Measurements from ENCODE around the gene IFT88. TPM values are rescaled to one million over a fixed set of nuclear protein-coding genes. Genes with fewer than 3 reads are reported as not detected.

Gene IFT88
- total and polyA plus RNA-seq, 2 of the 8 experiments (the other 6 are each of a cell fraction or from before 2014, with no cell fraction given) = 1.7 to 5.8 TPM

DNA sequence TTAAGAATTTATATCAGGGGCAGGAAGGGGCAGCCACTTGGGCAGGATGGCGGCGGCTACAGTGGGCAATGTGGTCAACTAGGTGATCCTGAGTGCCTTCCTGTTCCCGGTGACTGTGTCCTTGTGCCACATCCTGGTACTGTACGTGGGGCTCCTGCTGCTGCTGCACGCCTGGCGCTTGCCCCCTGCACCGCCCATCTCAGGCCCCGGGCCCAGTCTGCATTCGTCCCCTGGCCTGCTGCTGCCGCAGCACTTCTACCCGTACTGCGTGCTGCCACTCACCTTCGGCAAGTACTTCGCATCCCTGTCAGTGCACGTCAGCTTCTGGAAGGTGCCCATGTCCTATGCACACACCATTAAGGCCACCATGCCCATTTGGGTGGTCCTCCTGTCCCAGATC lies 40.1 kb downstream of the IFT88 start:
- Histone ChIP-seq H3K79me2 (ENCODE audit: control insufficient read depth in 1 of 2, insufficient read depth in 2 of 2, low read length in 2 of 2) (no peaks in the 10 kb centered on the region), H2BK20ac (ENCODE audit: low read length) (no peak overlapping the region), H3K23me2 (ENCODE audit: low read depth, low read length) (no peaks in the 10 kb centered on the region), H2AK5ac (ENCODE audit: low read depth, low read length) (no peak overlapping the region), H3K14ac (ENCODE audit: insufficient read length) (no peak overlapping the region), H2BK120ac (replicated peaks; ENCODE audit: low read depth, low read length) (no peak overlapping the region), H3K56ac (replicated peaks; ENCODE audit: insufficient read length, low read depth, low read length) (no peak overlapping the region), H4K20me1 (replicated peaks in 1 of 2; ENCODE audit: control insufficient read depth in 1 of 2, insufficient read depth in 2 of 2, low read length in 2 of 2) (no peaks in the 10 kb centered on the region), H3K18ac (ENCODE audit: extremely low read depth, low read length) (no peak overlapping the region), H2BK12ac (ENCODE audit: low read depth, low read length) (no peak overlapping the region), H3K4me1 (replicated peaks in 1 of 4; ENCODE audit: control insufficient read depth in 3 of 4, insufficient read depth in 4 of 4, low read length in 3 of 4) (peaks cover 0 to 5% (median 0%) of the 10 kb centered on the region in 4 experiments; a peak in 1 of 7 replicates), H3K79me1 (ENCODE audit: low read depth, low read length) (no peaks in the 10 kb centered on the region), H3K23ac (ENCODE audit: insufficient read length) (no peak overlapping the region), H2BK15ac (ENCODE audit: low read length) (no peak overlapping the region), H4K5ac (ENCODE audit: insufficient read length, low read depth, low read length) (no peak overlapping the region), H3K4ac (replicated peaks; ENCODE audit: insufficient read length, low read depth, low read length) (no peak overlapping the region), H3K9me3 (ENCODE audit: insufficient read depth in 2 of 2, low read depth in 1 of 2, low read length in 1 of 2) (no peaks in the 10 kb centered on the region), H2AFZ (ENCODE audit: low read length) (no peak overlapping the region), H4K91ac (replicated peaks; ENCODE audit: insufficient read length, low read length) (no peak overlapping the region), H3K9ac (replicated peaks in 1 of 4; ENCODE audit: extremely low read depth in 1 of 4, low read depth in 3 of 4, low read length in 3 of 4) (no peak overlapping the region), H2BK5ac (ENCODE audit: low read depth, low read length) (no peak overlapping the region), H3K27ac (ENCODE audit: low read depth, low read length) (no peak overlapping the region), H3K27me3 (replicated peaks in 1 of 4; ENCODE audit: control insufficient read depth in 3 of 4, extremely low read depth in 1 of 4, insufficient read depth in 3 of 4, low read length in 3 of 4) (no peaks in the 10 kb centered on the region), H3K4me3 (ENCODE audit: extremely low read depth in 1 of 4, insufficient read depth in 2 of 4, low read depth in 3 of 4, low read length in 4 of 4) (no peak overlapping the region), H3K4me2 (ENCODE audit: insufficient read depth in 1 of 2, low read depth in 2 of 2, low read length in 2 of 2) (no peak overlapping the region), H3K36me3 (ENCODE audit: control insufficient read depth in 2 of 4, insufficient read depth in 4 of 4, low read length in 3 of 4) (no peaks in the 10 kb centered on the region; a peak in 1 of 8 replicates), H4K8ac (ENCODE audit: extremely low read depth, insufficient read depth, low read length) (no peak overlapping the region)
- POLR2A ChIA-PET (ENCODE audit: partially characterized antibody) = no interaction called here
- DNase-seq (ENCODE audit: low read depth in 1 of 2, low spot score in 2 of 2) (no peak), FAIRE-seq (no peak)
- 96% methylated on average over 15 of the region's 15 CpGs; no CpG with 5 or more reads in 1 of the 2 experiments for WGBS, 2 experiments (ENCODE audit: extremely low coverage in 1 of 2, insufficient coverage in 1 of 2, insufficient read length in 1 of 2, insufficient replicate concordance in 2 of 2, low coverage in 1 of 2, low lambda C conversion rate in 2 of 2, missing lambda C conversion rate in 1 of 2)
- TF ChIP-seq, protein P1, sequence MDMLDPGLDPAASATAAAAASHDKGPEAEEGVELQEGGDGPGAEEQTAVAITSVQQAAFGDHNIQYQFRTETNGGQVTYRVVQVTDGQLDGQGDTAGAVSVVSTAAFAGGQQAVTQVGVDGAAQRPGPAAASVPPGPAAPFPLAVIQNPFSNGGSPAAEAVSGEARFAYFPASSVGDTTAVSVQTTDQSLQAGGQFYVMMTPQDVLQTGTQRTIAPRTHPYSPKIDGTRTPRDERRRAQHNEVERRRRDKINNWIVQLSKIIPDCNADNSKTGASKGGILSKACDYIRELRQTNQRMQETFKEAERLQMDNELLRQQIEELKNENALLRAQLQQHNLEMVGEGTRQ (IDR thresholded peaks at IDR 0.05; ENCODE audit: low read length) = no peak
- TF ChIP-seq EGR1 (IDR thresholded peaks at IDR 0.05; ENCODE audit: borderline replicate concordance, low read depth, low read length) (no peak), YY1 (IDR thresholded peaks at IDR 0.05; ENCODE audit: low read depth, low read length) (no peak), SIN3A (conservative IDR thresholded peaks at IDR 0.05 in 1 of 2, IDR thresholded peaks at IDR 0.05 in 1 of 2; ENCODE audit: low read depth in 1 of 2, low read length in 2 of 2) (no peak), EP300 (IDR thresholded peaks at IDR 0.05; ENCODE audit: borderline replicate concordance in 1 of 2, low read depth in 2 of 2, low read length in 2 of 2) (no peak), HDAC6 (IDR thresholded peaks at IDR 0.05; ENCODE audit: low read depth, low read length) (no peak), TBP (IDR thresholded peaks at IDR 0.05; ENCODE audit: low read depth, low read length) (no peak)
- TF ChIP-seq, protein P2, sequence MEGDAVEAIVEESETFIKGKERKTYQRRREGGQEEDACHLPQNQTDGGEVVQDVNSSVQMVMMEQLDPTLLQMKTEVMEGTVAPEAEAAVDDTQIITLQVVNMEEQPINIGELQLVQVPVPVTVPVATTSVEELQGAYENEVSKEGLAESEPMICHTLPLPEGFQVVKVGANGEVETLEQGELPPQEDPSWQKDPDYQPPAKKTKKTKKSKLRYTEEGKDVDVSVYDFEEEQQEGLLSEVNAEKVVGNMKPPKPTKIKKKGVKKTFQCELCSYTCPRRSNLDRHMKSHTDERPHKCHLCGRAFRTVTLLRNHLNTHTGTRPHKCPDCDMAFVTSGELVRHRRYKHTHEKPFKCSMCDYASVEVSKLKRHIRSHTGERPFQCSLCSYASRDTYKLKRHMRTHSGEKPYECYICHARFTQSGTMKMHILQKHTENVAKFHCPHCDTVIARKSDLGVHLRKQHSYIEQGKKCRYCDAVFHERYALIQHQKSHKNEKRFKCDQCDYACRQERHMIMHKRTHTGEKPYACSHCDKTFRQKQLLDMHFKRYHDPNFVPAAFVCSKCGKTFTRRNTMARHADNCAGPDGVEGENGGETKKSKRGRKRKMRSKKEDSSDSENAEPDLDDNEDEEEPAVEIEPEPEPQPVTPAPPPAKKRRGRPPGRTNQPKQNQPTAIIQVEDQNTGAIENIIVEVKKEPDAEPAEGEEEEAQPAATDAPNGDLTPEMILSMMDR (IDR thresholded peaks at IDR 0.05; ENCODE audit: control extremely low read depth in 1 of 3, insufficient read depth in 1 of 3, low read depth in 1 of 3, low read length in 3 of 3) = no peak
- TF ChIP-seq, protein P3, sequence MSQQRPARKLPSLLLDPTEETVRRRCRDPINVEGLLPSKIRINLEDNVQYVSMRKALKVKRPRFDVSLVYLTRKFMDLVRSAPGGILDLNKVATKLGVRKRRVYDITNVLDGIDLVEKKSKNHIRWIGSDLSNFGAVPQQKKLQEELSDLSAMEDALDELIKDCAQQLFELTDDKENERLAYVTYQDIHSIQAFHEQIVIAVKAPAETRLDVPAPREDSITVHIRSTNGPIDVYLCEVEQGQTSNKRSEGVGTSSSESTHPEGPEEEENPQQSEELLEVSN (IDR thresholded peaks at IDR 0.05) = no peak
- CTCF ChIA-PET (ENCODE audit: partially characterized antibody) = no interaction called here

Measured in H1 (cell line).